IMR-90 (cell line): Measurements from ENCODE around the gene CDHR2. TPM values are rescaled to one million over a fixed set of nuclear protein-coding genes. Genes with fewer than 3 reads are reported as not detected.

Source experiments
- ATAC-seq: fragments of 200-7000 bp; cut with Tn5 transposase; 2 replicates; pipeline ENCODE4 v1.9.1; 2020; ENCODE audit warnings: low read depth, mild to moderate bottlenecking, moderate library complexity
- BruUV-seq: library from RNA; stranded (reverse); fragments of 400-500 nt; replicated peaks from 2 replicates; lab custom pipeline; 2021; lab: Mats Ljungman, UMichigan
- CTCF ChIA-PET: fragments of 300-600 bp; formaldehyde crosslinking; extraction: SDS; loops from one replicate; lab custom pipeline; 2021; ENCODE audit warnings: antibody characterized with exemption; lab: Yijun Ruan, JAX
- POLR2A ChIA-PET: fragments of 300-600 bp; sonication (Branson Sonifier 250); formaldehyde crosslinking; loops from one replicate; lab custom pipeline; 2022; ENCODE audit warnings: antibody characterized with exemption; ENCODE audit not compliant: unreplicated experiment; lab: Charles Lee
- DNase-seq: peaks from one replicate; pipeline ENCODE4 v3.0.0; 2013
- H2AFZ ChIP-seq: replicated peaks from 2 replicates; pipeline ENCODE3; 2013; ENCODE audit warnings: low read length, mild to moderate bottlenecking; ENCODE audit not compliant: poor library complexity
- H2AK5ac ChIP-seq: 2 replicates; pipeline ENCODE4 v1.6.1; 2013; ENCODE audit warnings: low read depth, low read length, inconsistent platforms
- H2AK9ac ChIP-seq: replicated peaks from 2 replicates; pipeline ENCODE3; 2013; ENCODE audit warnings: mild to moderate bottlenecking, low read depth, low read length, moderate library complexity; ENCODE audit not compliant: poor library complexity
- H2BK120ac ChIP-seq: 2 replicates; pipeline ENCODE4 v1.6.1; 2013; ENCODE audit warnings: low read depth, low read length, inconsistent platforms
- H2BK15ac ChIP-seq: 3 replicates; pipeline ENCODE4 v1.6.1; 2013; ENCODE audit warnings: low read depth, low read length, inconsistent platforms
- H2BK20ac ChIP-seq: 2 replicates; pipeline ENCODE4 v1.6.1; 2013; ENCODE audit warnings: low read depth, mild to moderate bottlenecking, inconsistent platforms, low read length, moderate library complexity
- H2BK5ac ChIP-seq: 2 replicates; pipeline ENCODE4 v1.6.1; 2013; ENCODE audit warnings: mild to moderate bottlenecking, low read depth, low read length, inconsistent platforms; ENCODE audit not compliant: poor library complexity, severe bottlenecking
- H3K14ac ChIP-seq: replicated peaks from 2 replicates; pipeline ENCODE4 v1.6.1; 2013; ENCODE audit warnings: low read depth, low read length, inconsistent platforms
- H3K18ac ChIP-seq: 2 replicates; pipeline ENCODE4 v1.6.1; 2013; ENCODE audit warnings: low read depth, low read length, control low read depth
- H3K23ac ChIP-seq: 2 replicates; pipeline ENCODE4 v1.6.1; 2013; ENCODE audit warnings: low read depth, low read length, inconsistent platforms
- H3K27ac ChIP-seq: 2 replicates; pipeline ENCODE4 v1.5.1; 2013; ENCODE audit warnings: mild to moderate bottlenecking, control low read depth, low read length; ENCODE audit not compliant: insufficient read depth
- H3K27me3 ChIP-seq: 2 replicates; pipeline ENCODE4 v1.6.1; 2013; ENCODE audit warnings: low read length; ENCODE audit not compliant: control insufficient read depth, insufficient read depth
- H3K36me3 ChIP-seq: 2 replicates; pipeline ENCODE4 v1.6.1; 2013; ENCODE audit warnings: low read length, mixed read lengths; ENCODE audit not compliant: control insufficient read depth, insufficient read depth
- H3K4ac ChIP-seq: 2 replicates; pipeline ENCODE4 v1.6.1; 2013; ENCODE audit warnings: low read depth, low read length, inconsistent platforms
- H3K4me1 ChIP-seq: 2 replicates; pipeline ENCODE4 v1.6.1; 2013; ENCODE audit warnings: low read length, mixed read lengths; ENCODE audit not compliant: control insufficient read depth, insufficient read depth
- H3K4me2 ChIP-seq: 2 replicates; pipeline ENCODE4 v1.6.1; 2013; ENCODE audit warnings: low read depth, mild to moderate bottlenecking, control low read depth, low read length, moderate library complexity
- H3K4me3 ChIP-seq: 2 replicates; pipeline ENCODE4 v1.5.1; 2013; ENCODE audit warnings: low read depth, mild to moderate bottlenecking, control low read depth, low read length, moderate library complexity; ENCODE audit not compliant: insufficient read depth
- H3K56ac ChIP-seq: 2 replicates; pipeline ENCODE4 v1.6.1; 2013; ENCODE audit warnings: low read length, inconsistent platforms; ENCODE audit not compliant: insufficient read depth; ENCODE audit errors: extremely low read depth
- H3K79me1 ChIP-seq, 2 experiments: 2 replicates each; pipeline ENCODE4 v1.6.1; 2013; ENCODE audit warnings: low read length in 2 of 2, inconsistent platforms in 1 of 2, low read depth in 1 of 2
- H3K9ac ChIP-seq: 2 replicates; pipeline ENCODE4 v1.6.1; 2013; ENCODE audit warnings: low read depth, low read length, control low read depth
- H3K9me1 ChIP-seq: 2 replicates; pipeline ENCODE4 v1.6.1; 2013; ENCODE audit warnings: low read length, inconsistent platforms; ENCODE audit not compliant: insufficient read depth
- H3K9me3 ChIP-seq: 2 replicates; pipeline ENCODE4 v1.6.1; 2013; ENCODE audit warnings: low read length; ENCODE audit not compliant: control insufficient read depth, insufficient read depth
- H4K20me1 ChIP-seq: 2 replicates; pipeline ENCODE4 v1.6.1; 2013; ENCODE audit warnings: low read length, inconsistent platforms; ENCODE audit not compliant: insufficient read depth
- H4K5ac ChIP-seq: 2 replicates; pipeline ENCODE4 v1.6.1; 2013; ENCODE audit warnings: mild to moderate bottlenecking, low read depth, low read length, control low read depth
- H4K8ac ChIP-seq, 2 experiments: 2 replicates each; pipeline ENCODE4 v1.6.1; 2013; ENCODE audit warnings: low read depth in 2 of 2, low read length in 2 of 2, control low read depth in 1 of 2, inconsistent platforms in 1 of 2
- H4K91ac ChIP-seq: 2 replicates; pipeline ENCODE4 v1.6.1; 2013; ENCODE audit warnings: low read depth, low read length, inconsistent platforms; ENCODE audit not compliant: insufficient read depth
- CHD1 ChIP-seq: IDR thresholded peaks from 2 replicates; pipeline ENCODE4 v1.6.1; 2012; ENCODE audit warnings: low read depth, low read length, improper control_type of control experiment
- FOS ChIP-seq: fragments of 150-350 bp; IDR thresholded peaks from 2 replicates; pipeline ENCODE4 v1.6.1; 2016; ENCODE audit warnings: low read depth, low read length
- MAZ ChIP-seq: IDR thresholded peaks from 2 replicates; pipeline ENCODE4 v1.6.1; 2012; ENCODE audit warnings: low read depth, mild to moderate bottlenecking, low read length, improper control_type of control experiment, moderate library complexity, borderline replicate concordance
- POLR2A ChIP-seq: IDR thresholded peaks from 2 replicates; pipeline ENCODE4 v1.6.1; 2012; ENCODE audit warnings: mild to moderate bottlenecking, low read depth, low read length
- RAD21 ChIP-seq: IDR thresholded peaks from 2 replicates; pipeline ENCODE4 v1.6.1; 2012; ENCODE audit warnings: low read length, improper control_type of control experiment
- SMC3 ChIP-seq: fragments of 150-350 bp; IDR thresholded peaks from 2 replicates; pipeline ENCODE4 v1.6.1; 2016; ENCODE audit warnings: low read depth, mild to moderate bottlenecking, antibody characterized with exemption, low read length, moderate library complexity
- WGBS, 2 experiments: methylation state at CpG; one replicate each; pipeline versions ENCODE4 v1.1.5 to v1.1.7; 2013; ENCODE audit warnings: missing lambda C conversion rate in 2 of 2; ENCODE audit not compliant: insufficient read length in 1 of 2; ENCODE audit errors: extremely low coverage in 2 of 2; 5-methylcytosine and 5-hydroxymethylcytosine counted together
- dilution Hi-C: fragments of 300-500 bp; cut with HindIII; formaldehyde crosslinking; loops from one replicate; pipeline ENCODE4 v1.14.3; 2018; ENCODE audit warnings: low sequenced_read_pairs; ENCODE audit not compliant: unreplicated experiment
- in situ Hi-C: fragments of 300-500 bp; cut with MboI; formaldehyde crosslinking; loops from 3 replicates; pipeline ENCODE4 v1.14.3; 2019; ENCODE audit warnings: low sequenced_read_pairs, inconsistent platforms, mixed read lengths
- intact Hi-C: fragments of 100-400 bp; cut with micrococcal nuclease; formaldehyde crosslinking; loops from 2 replicates; pipeline ENCODE4 v1.10.0; 2022
- polyA plus RNA-seq, 3 experiments: library from polyadenylated mRNA; depleted of rRNA; stranded (reverse); fragments of >200 nt; gene quantifications; 2 replicates each; pipeline ENCODE4 v1.2.3, GENCODE V29; 2012; ENCODE audit warnings: low replicate concordance in 1 of 3
- total RNA-seq: library from RNA; depleted of rRNA; stranded (reverse); fragments of >200 nt; gene quantifications from 2 replicates; pipeline ENCODE4 v1.2.3, GENCODE V29; 2012
- TF ChIP-seq, protein P1 (sequence below): fragments of 150-350 bp; IDR thresholded peaks from 2 replicates; pipeline ENCODE4 v1.6.1; 2016; ENCODE audit warnings: low read depth, mild to moderate bottlenecking, low read length, moderate library complexity, borderline replicate concordance
- TF ChIP-seq, protein P2 (sequence below): conservative IDR thresholded peaks from 2 replicates; pipeline ENCODE4 v1.5.1; 2012; ENCODE audit warnings: mild to moderate bottlenecking, low read depth, low read length, improper control_type of control experiment

The CDHR2 gene
- total and polyA plus RNA-seq, 2 of the 4 experiments (the other 2 are of a cell fraction) = not detected

DNA sequence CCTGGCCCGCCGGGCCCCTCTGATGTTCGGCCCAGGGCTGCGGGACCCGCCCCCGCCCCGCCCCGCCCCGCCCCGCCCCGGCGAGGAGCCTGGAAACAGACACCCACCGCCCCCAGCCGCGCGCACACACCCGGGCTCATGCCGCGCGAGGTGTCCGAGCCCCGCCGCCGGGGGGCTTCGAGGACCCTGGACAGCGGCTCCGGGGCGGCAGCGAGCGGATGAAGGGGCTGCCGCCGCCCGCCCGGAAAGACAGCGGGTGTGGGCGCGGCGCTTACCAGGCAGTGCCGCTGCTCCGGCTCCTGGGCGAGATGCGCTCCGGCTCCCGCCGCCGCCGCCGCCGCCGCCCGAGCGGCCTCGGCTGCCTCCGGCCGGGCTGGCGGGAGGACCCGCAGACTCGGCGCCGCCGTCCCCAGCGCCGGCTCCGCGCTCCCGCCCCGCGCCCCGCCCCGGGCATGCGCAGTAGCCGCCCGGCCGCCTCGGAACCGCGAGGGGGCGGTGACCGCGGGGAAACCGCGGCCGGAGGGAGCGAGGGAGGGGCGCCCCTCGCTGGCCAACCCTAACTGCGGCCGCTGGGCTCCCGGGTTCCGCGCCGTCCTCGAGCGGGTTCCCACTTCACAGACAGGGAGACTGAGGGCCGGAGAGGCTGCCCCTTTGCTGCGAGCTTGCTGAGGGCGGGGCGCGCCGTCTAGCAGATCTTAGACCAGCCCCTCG is 60.7 kb downstream of the CDHR2 start, which contains the start of gene GPRIN1:
GPRIN1 (minus strand) TSS at position 433 of the 711 bp plus-strand sequence. CDS start 10,322 bp downstream, outside the sequence.
- Histone ChIP-seq H3K4me3 (peak within 1 kb of the TSS; percentile 74), H3K36me3 (no peaks in the 10 kb centered on the region), H3K9me3 (no peaks in the 10 kb centered on the region), H3K4ac (peak within 1 kb of the TSS; percentile 52), H2BK120ac (no peak within 1 kb of the TSS), H3K27me3 (no peaks in the 10 kb centered on the region), H2BK5ac (no peak within 1 kb of the TSS), H2AK9ac (peak within 1 kb of the TSS; percentile 85), H3K9me1 (peaks cover 34% of the 10 kb centered on the region), H3K9ac (peak within 1 kb of the TSS; percentile 45), H3K23ac (no peak within 1 kb of the TSS; the same call in 1 of the 2 replicates), H4K8ac (peak within 1 kb of the TSS in 1 of 2 experiments; percentile 39; a peak in 1 of 4 replicates), H4K20me1 (peaks cover 21% of the 10 kb centered on the region), H2BK20ac (no peak within 1 kb of the TSS), H3K27ac (peak within 1 kb of the TSS; percentile 58), H3K79me1 (peaks cover 4 to 33% of the 10 kb centered on the region in 2 experiments; a peak in 3 of 4 replicates), H3K4me2 (peak within 1 kb of the TSS; percentile 68), H2AFZ (peak within 1 kb of the TSS; percentile 98), H3K18ac (no peak within 1 kb of the TSS), H3K4me1 (peaks cover 14% of the 10 kb centered on the region), H4K91ac (peak within 1 kb of the TSS; percentile 61; the same call in 1 of the 2 replicates), H3K14ac (no peak within 1 kb of the TSS), H2AK5ac (peak within 1 kb of the TSS; percentile 58; the same call in 1 of the 2 replicates), H2BK15ac (no peak within 1 kb of the TSS), H3K56ac (peak within 1 kb of the TSS; percentile 65), H4K5ac (no peak within 1 kb of the TSS)
- in situ Hi-C loops (no loop called here), intact Hi-C loops (no loop called here), dilution Hi-C loops (no loop called here)
- ATAC-seq (peak; percentile 83), DNase-seq (peak; percentile 36)
- BruUV-seq = no TSS peak
- ChIA-PET CTCF (interaction anchor here (0.6 kb wide), 1 partner anchor 1082 kb away, joined by 3 read pairs; no protein-coding TSS in a partner anchor), POLR2A (no interaction called here)
- TF ChIP-seq FOS (no peak), MAZ (peak; percentile 77), RAD21 (peak; percentile 18; the same call in 1 of the 2 replicates), POLR2A (no peak), CHD1 (no peak), SMC3 (no peak)
- TF ChIP-seq, protein P1, sequence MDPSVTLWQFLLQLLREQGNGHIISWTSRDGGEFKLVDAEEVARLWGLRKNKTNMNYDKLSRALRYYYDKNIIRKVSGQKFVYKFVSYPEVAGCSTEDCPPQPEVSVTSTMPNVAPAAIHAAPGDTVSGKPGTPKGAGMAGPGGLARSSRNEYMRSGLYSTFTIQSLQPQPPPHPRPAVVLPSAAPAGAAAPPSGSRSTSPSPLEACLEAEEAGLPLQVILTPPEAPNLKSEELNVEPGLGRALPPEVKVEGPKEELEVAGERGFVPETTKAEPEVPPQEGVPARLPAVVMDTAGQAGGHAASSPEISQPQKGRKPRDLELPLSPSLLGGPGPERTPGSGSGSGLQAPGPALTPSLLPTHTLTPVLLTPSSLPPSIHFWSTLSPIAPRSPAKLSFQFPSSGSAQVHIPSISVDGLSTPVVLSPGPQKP = no peak
- TF ChIP-seq, protein P2, sequence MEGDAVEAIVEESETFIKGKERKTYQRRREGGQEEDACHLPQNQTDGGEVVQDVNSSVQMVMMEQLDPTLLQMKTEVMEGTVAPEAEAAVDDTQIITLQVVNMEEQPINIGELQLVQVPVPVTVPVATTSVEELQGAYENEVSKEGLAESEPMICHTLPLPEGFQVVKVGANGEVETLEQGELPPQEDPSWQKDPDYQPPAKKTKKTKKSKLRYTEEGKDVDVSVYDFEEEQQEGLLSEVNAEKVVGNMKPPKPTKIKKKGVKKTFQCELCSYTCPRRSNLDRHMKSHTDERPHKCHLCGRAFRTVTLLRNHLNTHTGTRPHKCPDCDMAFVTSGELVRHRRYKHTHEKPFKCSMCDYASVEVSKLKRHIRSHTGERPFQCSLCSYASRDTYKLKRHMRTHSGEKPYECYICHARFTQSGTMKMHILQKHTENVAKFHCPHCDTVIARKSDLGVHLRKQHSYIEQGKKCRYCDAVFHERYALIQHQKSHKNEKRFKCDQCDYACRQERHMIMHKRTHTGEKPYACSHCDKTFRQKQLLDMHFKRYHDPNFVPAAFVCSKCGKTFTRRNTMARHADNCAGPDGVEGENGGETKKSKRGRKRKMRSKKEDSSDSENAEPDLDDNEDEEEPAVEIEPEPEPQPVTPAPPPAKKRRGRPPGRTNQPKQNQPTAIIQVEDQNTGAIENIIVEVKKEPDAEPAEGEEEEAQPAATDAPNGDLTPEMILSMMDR = peak; percentile 37
- 0% methylated on average over 21 of the region's 101 CpGs; no CpG with 5 or more reads in 1 of the 2 experiments for WGBS, 2 experiments
